Sigmoid colon (tissue), 4 donors: ENCODE results near the gene PLA2G15.

Experiments
- POLR2AphosphoS5 ChIP-seq, 4 donors: sonication (generic); formaldehyde crosslinking; IDR thresholded peaks; one replicate each; pipeline ENCODE4 v1.6.1; 2017; ENCODE audit warnings: antibody characterized with exemption in 4 of 4
- TF ChIP-seq, protein P1 (sequence below), 4 experiments: fragments of 450-650 bp in 3 of 4; fragments of 200-600 bp in 1 of 4; IDR thresholded peaks; one replicate each; pipeline ENCODE4 v1.5.1; 2016 to 2019; ENCODE audit warnings: antibody characterized with exemption in 4 of 4, mild to moderate bottlenecking in 3 of 4, moderate library complexity in 2 of 4

DNA sequence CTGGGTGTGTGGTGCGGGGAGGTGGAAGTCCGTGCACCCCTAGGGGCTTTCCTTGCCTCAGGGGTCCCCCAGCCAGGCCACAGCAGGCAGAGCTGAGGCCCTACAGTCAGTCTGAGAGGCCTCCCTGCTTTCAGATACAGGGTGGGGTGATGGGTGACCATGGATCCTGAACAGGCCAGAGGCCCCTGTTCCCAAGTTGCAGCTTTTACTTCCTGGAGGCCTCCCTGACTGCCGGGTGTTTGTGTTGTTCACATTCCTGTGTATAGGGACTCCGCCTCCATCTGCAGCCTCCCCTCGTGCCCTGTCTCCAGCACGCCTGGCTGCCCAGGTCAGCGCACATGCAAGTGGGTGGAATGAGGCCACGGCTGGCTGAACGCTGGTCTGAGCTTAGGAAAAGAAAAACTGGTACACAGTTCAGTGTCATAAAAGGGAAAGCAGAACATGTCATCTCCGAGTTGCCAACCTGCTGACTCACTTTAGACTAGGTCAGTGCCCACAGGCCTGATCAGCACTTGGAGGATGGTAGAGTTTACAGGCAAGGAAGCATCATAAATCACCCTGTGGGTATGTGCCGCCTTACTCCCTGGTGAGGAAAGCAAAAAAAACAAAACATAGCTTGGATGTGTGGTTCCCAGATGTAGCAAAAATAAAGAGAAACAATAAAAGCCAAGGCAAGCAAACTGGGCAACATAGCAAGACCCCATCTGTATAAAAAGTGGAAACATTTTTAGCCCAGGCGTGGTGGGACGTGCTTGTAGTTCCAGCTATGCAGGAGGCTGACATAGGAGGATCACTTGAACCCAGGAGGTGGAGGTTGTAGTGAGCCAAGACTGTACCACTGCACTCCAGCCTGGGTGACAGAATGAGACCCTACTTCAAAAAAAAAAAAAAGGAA, 13.0 kb downstream of the PLA2G15 start:
- TF ChIP-seq, protein P1, sequence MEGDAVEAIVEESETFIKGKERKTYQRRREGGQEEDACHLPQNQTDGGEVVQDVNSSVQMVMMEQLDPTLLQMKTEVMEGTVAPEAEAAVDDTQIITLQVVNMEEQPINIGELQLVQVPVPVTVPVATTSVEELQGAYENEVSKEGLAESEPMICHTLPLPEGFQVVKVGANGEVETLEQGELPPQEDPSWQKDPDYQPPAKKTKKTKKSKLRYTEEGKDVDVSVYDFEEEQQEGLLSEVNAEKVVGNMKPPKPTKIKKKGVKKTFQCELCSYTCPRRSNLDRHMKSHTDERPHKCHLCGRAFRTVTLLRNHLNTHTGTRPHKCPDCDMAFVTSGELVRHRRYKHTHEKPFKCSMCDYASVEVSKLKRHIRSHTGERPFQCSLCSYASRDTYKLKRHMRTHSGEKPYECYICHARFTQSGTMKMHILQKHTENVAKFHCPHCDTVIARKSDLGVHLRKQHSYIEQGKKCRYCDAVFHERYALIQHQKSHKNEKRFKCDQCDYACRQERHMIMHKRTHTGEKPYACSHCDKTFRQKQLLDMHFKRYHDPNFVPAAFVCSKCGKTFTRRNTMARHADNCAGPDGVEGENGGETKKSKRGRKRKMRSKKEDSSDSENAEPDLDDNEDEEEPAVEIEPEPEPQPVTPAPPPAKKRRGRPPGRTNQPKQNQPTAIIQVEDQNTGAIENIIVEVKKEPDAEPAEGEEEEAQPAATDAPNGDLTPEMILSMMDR (IDR thresholded peaks at IDR 0.05), result no peak
- TF ChIP-seq POLR2AphosphoS5 (IDR thresholded peaks at IDR 0.05), result peak; percentile 47 to 67 (median 60)
